Activated T-cell treated with anti-CD3 and anti-CD28 coated beads, Interleukin-2, amount 50 U/mL, for 48 hours (primary cell): ENCODE data around the gene OR6B2.
"Not testable (repeated sequence)": the region's sequence is repeated elsewhere in the genome, so short reads cannot be mapped to it uniquely, and the experiment has no call there.

Source experiments
- DNase-seq, 2 experiments: peaks; one replicate each; pipeline ENCODE4 v3.0.0-alpha.2; 2020

The OR6B2 gene

DNA sequence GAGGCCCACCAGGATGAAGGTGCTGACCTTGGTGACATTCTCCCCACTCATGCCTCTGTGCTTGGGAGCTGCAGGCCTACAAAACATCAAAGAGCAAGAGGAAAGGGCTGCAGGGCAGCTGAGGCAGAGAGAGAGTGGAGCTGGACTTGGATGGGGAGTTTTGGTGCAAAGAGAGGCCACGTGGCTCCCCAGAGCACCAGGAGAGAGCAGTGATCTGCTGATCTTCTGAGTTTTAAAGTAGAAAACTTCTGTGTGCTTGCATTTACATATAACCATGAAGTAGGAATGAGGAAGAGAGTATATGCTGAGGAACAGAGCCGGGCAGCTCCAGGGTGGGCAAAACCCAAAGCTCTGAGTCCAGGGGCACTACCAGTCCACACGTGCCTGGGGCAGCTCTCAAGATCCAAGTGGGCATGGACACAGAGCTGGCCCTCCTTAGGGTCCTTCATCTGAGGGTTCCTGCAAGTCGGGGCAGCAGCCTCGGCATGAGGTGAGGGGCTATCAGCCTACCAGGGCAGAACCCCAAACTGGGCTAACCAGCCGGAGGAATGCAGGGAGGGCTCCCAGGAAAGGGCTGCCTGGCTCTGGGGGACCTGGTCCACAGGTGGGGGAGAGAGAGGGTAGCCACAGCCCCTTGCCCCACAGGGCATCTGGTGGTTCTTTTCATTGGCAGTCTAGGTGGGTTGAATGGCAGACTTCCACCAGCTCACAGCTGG, at the start of gene OR6B2:
Gene OR6B2 (minus strand): TSS at position 51 of the 716 bp plus-strand sequence. CDS start 0 bp downstream, at position 51.
- no peak for DNase-seq

DNA sequence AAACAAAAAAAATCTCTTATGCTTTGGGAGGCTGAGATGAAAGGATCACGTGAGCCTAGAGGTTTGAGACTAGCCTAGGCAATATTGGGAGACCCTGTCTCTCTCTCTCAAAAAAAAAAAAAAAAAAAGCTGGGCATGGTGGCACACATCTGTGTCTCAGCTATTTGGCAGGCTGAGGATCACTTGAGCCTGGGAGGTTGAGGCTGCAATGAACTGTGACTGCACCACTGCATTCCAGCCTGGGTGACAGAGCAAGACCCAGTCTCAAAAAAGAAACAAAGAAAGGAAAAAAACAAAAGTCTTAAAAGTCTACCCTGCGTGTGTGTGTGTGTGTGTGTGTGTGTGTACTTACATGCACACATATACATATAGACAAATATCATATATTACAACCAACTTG, 48.4 kb upstream of the OR6B2 start:
- no peak for DNase-seq

DNA sequence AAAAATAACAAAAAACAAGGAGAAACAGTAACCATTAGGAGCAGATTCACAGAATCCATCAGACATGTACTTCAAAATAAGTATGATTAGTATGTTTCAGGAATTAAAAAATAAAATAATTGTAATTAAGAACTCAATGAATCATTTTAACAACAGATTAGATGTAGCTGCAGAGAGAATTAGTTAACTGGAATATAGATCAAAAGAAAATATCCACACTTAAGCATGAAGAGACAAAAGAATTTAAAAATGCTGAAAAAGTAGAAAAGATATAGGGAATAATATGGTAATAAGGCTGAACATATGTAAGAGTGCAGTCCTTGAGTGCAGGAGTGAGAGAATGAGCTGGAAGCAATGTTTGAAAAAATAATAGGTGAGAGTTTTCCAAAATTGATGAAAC, 47.2 kb upstream of the OR6B2 start:
- no peak for DNase-seq

DNA sequence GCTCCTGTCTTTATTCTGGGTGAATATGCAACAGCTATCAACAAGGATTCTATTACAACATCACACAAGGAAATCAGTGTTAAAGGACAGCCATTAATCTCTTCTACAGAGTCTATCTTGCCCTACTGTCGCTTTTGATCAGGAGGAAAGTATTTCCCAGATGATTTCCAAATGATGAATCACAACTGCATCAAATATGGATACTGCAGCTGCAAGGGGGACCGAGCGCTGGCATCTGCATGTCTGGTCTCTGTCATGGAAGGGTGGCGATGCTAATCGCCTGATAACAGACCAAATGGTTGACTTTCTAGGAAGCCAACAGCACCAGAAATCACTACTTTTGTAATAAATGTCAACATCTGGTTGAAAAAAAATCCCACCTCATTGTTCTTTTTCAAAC, 44.3 kb upstream of the OR6B2 start:
- no peak for DNase-seq

DNA sequence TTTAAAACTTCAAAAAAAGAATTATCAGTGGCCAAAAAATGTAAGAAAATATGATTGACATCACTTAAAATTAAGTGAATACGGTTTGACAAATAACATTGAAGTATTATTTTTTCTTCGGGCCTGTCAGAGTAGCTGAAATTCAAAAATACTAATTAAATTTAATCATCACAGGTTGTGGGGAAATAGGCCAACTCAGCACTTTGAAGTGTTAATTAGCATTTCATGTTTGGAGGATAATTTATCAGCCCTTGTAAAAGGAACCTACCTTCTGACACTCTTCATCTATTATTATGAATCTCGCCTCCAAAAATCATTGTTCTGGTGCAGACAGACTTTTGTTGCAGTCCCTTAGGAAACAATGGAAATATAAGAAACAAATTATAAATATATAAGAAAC, 40.7 kb upstream of the OR6B2 start:
- no peak for DNase-seq

DNA sequence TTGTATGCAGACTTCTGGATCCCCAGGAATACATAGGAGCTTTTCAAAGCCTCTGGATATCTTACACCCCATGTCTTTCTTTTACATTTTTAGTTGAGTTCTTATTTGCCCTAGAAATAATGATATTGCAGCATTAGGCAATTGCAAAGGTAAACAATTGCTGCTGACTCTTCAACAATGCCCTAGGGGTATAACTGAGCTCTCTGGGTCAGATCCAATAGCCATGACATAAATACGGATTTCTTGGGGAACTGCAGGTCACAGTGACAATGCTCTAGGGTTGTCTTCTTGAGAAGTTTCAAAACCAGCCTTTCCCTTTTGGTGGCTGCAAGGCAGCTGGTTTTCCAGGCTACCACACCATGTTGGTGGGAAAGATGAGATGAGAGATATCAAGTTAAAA, 39.6 kb upstream of the OR6B2 start:
- no peak for DNase-seq

DNA sequence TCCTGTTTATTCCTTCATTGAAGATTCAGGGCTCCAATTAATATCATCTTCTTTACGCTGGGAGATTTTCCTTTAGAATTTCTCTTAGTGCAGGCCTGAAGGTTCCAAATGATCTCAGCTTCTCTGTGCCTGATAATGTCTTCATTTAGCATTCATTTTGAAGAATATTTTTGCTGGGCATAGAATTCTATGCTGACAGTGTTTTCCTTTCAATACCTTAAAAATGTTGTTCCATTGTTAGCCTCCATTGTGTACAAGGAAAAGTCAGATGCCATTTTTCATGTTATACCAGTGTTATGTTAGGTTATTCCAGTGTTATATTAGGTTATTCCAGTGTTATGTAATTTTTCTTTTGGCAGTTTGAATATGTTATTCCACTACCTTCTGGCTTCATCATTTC, 38.0 kb upstream of the OR6B2 start:
- no peak for DNase-seq

DNA sequence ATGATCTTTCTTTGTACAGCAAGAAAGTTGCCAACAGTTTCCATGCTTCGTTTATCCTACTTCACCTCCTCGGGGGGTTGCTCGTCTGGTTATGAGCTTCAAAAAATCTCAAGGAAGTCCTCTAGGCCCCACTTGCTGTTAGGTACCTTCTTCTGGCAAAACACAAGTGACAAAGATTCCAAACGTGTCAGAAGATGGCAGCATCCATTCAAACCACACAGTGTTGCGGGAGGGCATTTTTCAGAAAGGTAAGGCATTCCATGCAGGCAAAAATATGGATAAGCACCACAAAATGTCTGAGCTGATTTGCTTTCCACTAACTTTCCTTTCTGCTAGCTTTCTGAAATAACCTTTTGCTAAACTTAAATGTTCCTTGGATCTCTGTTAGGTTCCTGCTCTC, 36.3 kb upstream of the OR6B2 start:
- DNase-seq, result no peak

DNA sequence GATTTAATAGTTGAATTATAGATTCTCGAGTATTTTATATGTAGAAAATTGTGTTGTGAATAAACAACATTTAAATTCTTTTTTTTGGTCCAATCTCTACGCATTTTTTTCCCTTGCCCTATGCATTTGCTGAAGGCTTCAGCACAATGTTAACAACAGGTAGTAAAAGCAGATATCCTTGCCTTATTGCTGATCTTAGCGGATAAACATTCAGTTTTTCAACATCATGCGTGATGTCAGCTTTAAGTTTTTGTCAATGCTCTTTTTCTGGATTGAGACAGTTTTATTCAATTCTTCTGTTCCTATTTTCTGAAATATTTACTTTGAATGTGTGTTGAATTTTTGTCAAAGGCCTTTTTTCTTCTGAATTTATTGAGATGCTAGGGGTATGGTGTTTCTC, 34.7 kb upstream of the OR6B2 start:
- DNase-seq, result no peak

DNA sequence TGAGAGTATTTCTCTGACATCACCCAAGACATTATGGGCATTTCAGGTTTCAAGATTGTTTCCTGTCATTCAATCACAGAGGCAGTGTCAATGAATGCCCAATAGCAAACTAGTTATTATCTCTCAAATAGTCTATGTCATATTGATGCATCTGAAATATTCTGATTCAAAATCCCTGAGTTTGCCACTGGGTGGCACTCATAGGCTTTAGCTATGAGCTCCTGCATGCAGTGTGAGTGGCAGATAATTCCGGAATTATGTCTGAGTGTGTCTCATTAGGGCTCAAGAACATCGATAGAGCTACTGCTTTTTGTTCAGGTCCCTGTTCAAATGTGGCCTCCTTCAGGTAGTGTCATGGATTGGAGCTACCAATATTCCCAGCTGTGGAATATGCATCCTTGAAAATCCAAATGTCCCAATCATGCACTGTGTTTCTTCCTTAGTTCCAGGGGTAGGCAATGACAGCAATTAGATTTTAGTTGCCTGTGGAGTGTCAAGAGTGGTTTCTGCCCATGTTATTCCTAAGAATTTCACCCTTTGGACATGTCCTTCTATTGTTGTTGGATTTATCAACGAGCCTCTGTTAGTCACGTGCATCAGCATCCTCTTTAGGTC, 30.9 kb upstream of the OR6B2 start:
- DNase-seq, result peak; percentile 37 to 41

DNA sequence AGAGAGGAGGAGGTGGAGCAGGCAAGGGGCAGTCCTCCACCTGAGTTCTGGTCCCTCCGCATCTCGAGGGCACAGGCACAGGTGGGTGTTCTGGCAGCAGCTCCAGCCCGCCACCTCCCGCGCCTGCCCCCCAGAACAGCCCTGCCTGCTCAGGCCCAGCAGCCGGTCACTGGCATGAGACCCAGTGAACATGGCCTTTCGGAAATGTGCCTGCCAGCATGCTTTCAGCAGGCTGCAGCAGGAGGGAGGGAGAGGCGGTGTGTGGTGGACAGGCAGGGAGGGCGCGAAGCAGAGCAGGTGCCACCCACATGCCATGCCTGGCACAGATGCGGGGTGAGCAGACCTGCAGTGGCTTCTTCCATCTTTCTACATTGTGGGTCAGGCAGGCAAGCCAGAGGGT, 26.4 kb upstream of the OR6B2 start:
- DNase-seq, result no peak

DNA sequence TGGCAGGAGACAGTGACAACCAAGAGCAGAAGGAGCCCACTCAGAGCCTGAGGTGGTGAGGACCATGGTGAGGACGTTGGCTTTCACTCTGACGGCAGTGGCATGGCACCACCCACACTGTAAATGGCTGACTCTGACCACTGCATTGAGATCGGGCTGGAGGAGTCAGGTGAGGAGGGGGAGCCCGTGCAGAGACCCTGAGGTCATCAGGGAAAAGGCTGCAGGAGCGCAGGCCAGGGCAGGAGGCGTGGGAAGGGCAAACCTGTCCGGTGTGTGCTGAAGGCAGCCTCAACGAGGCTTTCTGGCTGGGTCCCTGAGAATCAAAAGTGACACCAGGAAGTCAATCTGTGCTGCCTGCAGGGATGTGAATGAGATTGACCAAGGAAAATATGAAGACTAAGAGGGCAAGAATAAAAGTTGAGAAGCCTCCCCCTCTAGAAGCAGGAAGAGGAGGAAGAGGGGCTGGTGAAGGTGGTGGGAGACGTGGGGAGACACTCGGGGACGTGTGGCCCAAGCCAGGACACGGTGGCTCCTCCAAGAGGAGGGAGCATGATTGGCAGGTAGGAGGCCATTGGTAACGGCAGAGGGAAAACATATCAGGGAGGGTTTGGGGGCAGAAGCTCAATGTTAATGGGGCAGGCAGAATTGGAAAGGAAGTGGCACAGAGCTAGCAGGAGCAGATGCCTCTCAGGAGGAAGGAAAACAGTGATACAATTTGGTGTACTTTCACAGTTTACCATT, 25.1 kb upstream of the OR6B2 start:
- no peak for DNase-seq

DNA sequence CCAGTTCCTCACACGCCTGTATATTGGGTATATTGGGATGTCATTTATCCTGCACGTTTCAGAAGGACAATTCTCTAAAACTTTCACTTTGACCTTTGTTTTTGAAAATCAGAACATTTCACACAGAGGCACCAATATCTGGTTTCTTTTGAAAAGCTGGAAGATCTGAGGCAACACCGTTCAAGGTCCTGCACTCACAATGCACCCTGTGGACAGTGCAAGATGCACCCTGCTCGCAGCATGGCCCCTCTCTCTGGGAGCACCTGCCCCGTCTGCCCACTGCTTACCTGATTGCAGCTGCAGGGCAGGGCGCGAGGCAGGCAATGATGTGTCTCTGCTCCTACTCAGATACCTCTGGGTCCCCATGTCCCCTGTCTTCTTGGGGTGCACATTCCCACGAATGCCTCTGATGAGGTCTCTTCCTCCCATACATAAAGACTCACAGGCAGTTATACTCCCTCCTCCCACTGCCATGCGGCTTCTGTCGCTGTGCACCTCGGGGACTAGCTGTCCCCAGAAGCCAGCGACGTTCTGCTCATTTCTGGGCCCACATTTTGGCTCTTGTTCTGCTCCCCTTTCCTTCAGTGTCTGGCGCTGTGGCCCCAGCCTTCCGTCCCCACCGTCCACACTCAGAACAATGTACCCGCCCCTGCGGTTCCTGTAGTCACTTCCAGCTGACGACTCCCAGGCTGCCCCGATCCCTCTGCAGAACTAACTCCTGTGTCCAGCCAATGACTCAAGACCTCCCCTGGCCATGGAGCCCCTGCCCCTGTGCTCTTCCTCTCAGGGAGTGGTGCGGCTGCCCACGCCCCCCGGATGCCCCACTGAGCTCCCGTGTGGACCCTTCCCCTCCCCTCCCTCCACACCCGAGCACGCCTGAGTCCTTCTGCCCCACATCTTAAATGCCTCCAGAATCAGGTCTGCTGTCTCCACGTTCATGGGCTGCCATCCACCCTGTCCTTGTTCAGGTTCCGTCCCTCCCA, 23.2 kb upstream of the OR6B2 start, which contains the start of gene OR6B3:
Gene OR6B3 (minus strand): TSS at position 349 of the 983 bp plus-strand sequence.
- no peak for DNase-seq

DNA sequence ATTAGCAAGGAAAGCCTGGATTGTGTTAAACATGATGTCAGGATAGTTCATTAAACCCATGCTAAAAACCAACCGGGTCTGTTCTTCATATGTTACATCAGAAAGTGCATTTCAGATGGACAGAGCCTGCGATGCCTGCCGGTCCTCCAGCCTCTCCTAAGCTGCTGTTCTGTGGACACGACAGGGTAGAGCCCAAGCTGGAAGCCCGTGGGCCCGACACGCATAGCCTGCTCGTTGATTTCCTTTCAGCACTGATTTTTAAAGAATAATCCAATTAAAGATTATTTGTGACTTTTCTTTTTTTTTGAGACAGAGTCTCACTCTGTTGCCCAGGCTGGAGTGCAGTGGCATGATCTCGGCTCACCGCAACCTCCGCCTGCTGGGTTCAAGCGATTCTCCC, 22.3 kb upstream of the OR6B2 start:
- no peak for DNase-seq

DNA sequence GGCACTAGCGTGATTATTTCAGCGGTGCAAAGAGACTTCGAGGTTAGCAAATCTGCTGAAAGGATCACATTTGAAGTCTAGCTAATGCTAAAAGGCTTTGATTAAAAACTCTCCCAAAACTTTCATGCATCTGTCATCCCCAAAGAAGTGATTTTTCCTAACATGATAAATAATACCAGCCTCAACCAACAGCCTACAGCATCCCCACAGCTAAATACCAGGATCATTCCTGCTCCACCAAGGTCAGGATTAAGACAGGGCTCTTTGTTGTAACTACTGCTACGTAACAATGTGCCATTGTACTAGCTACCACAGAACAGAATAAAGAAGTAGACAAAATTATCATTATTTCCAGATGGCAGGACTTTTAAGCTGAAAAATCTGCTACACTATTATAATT, 21.5 kb upstream of the OR6B2 start:
- DNase-seq, result no peak

DNA sequence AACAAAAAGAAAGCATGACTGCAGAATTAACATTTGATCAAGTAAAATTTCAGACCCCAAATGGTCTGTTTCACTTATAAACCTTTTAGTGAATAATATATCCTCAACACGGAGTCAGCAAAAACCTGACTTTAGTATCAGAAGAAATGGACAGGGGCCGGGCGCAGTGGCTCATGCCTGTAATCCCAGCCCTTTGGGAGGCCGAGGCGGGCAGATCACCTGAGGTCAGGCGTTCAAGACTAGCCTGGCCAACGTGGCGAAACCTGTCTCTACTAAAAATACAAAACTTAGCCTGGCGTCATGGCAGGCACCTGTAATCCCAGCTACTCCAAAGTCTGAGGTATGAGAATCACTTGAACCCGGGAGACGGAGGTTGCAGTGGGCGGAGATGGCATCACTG, 20.0 kb upstream of the OR6B2 start:
- no peak for DNase-seq

DNA sequence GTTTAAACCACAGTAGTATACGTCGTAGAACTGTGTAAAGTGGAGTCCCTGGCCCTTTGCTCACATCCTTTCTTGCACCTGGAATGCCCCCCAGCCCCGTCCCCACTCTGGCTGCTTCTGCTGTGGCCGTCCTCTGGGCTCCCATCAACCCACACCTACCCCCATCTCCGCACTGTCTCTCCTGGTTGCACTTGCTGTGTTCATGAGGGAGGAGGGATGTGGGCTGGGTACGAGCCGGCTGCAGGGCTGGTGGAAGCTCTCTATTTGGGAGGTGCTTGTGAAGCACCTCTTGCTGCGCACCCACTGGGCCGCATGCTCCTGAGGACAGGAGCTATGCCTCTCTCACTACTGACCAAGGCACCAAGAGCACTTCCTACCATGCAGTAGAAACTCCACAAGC, 18.0 kb upstream of the OR6B2 start:
- no peak for DNase-seq

DNA sequence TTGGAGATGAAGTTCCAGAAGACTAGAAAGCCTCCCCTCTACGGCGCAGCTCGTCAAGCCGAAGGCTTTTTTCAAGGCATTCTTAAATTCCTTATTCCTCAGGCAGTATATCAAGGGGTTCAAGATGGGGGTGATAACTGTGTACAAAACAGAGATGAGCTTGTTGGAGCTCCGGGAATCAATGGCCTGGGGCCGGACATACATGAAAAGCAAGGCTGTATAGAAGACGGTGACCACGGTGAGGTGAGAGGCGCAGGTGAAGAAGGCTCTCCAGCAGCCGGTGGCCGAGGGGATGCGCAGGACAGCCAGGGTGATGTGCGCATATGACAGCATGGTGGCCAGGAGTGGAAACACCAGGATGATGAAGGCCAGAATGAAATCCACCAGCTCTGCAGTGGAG, 14.9 kb upstream of the OR6B2 start:
- no peak for DNase-seq

DNA sequence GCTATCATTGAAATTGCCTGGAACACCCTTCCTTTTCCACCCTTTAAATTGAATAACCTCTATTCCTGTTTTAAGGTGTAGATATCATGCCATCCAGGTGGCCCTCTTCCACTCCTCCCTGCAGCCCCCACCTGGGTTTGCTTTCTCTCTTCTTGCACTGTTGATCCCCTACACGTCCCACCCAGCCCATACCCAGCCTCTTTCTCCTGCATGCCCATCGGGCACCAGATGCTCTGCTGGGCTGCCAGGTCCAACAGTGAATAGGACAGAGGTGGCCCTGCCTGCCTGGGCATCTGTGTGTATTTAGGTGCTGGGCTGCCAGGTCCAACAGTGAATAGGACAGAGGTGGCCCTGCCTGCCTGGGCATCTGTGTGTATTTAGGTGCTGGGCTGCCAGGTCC, 13.9 kb upstream of the OR6B2 start:
- not testable (repeated sequence) for DNase-seq

DNA sequence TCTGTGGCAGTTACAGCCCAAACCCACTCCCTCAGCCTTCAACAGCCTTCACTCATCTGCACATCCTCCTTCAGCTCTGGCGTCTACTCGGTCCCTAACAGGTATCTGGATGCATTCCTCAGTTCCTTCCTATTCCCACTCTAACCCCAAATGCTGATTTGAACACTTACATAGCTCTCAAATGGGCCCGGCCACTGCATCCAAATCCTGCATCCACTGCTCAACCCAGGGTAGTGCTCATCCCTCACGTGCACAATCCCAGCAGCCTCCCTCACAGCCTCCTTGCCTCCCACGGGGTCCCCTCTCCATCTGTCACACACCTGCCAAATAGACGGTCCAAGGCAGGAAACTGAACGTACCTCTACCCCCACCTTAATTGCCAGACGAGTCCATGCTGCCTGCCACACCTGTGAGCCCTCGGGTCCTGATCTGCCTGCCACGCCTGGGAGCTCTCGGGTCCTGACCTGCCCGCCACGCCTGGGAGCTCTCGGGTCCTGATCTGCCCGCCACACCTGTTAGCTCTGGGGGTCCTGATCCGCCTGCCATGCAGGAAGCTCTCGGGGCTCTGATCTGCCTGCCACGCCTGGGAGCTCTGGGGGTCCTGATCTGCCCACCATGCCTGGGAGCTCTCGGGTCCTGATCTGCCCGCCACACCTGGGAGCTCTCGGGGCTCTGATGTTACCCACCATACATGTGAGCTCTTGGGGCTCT, 13.2 kb upstream of the OR6B2 start:
- no peak for DNase-seq

DNA sequence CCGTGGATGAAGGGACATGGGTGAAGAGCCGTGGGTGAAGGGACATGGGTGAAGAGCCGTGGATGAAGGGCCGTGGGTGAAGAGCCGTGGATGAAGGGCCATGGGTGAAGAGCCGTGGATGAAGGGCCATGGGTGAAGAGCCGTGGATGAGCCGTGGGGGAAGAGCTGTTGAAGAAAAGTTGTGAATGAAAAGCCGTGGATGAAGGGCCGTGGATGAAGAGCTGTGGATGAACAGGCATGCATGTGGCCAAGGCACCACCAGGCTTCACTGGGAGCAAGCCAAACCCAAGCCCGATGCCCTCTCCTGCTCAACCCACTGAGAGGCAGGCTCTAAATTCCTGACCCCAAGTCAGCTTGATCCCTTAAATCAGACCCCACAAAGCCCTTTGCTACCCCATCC, 12.5 kb upstream of the OR6B2 start:
- DNase-seq, result no peak

DNA sequence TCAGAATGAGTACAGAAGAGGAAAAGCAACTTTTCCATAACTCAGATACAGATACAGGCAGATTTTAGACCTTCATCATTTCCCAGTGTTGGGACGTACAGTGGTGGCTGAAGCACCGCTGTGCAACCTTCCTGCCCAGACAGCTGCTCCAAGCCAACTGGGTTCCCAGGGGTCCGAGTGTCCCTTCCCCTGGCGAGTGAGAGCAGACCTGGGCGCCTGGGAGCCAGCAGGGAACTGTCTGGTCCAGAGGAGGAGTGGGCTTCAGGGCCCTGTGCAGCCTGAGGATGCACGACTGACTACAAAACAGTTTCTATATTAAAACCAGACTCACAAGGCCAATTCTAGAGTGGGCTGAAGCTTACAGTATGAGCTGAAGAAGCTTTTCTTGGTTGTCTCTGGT, 11.1 kb upstream of the OR6B2 start:
- no peak for DNase-seq
